ENCODE results near the gene NHS.

GRCh38 chrX:17633546-17633945 lies 258.5 kb downstream of the NHS start:
- TF ChIP-seq, protein P1, sequence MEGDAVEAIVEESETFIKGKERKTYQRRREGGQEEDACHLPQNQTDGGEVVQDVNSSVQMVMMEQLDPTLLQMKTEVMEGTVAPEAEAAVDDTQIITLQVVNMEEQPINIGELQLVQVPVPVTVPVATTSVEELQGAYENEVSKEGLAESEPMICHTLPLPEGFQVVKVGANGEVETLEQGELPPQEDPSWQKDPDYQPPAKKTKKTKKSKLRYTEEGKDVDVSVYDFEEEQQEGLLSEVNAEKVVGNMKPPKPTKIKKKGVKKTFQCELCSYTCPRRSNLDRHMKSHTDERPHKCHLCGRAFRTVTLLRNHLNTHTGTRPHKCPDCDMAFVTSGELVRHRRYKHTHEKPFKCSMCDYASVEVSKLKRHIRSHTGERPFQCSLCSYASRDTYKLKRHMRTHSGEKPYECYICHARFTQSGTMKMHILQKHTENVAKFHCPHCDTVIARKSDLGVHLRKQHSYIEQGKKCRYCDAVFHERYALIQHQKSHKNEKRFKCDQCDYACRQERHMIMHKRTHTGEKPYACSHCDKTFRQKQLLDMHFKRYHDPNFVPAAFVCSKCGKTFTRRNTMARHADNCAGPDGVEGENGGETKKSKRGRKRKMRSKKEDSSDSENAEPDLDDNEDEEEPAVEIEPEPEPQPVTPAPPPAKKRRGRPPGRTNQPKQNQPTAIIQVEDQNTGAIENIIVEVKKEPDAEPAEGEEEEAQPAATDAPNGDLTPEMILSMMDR (IDR thresholded peaks at IDR 0.05; ENCODE audit: insufficient read depth, low read length), result no peak
- TF ChIP-seq POLR2AphosphoS5 (IDR thresholded peaks at IDR 0.05; ENCODE audit: low read depth), result no peak
